CD14-positive monocyte (primary cell): ENCODE data around the gene OR2T33. TPM values are rescaled to one million over a fixed set of nuclear protein-coding genes. Genes with fewer than 3 reads are reported as not detected.

Experiments
- DNase-seq, 3 donors: peaks; one replicate each; pipeline ENCODE4 v3.0.0-alpha.2; 2011 to 2022
- H2AFZ ChIP-seq: 2 replicates; pipeline ENCODE4 v1.6.0; 2012; ENCODE audit warnings: mild to moderate bottlenecking, low read depth, low read length, inconsistent platforms; ENCODE audit not compliant: insufficient read depth, poor library complexity, severe bottlenecking
- H3K27ac ChIP-seq, 2 donors: 1 replicate in 1 of 2; 2 replicates in 1 of 2; pipeline ENCODE4 v1.5.1; 2012 to 2013; ENCODE audit warnings: low read length in 2 of 2, control low read depth in 1 of 2, inconsistent platforms in 1 of 2, low read depth in 1 of 2, mild to moderate bottlenecking in 1 of 2
- H3K27me3 ChIP-seq, 2 donors: one replicate each; pipeline versions ENCODE4 v1.6.0 to v1.6.1; 2011 to 2013; ENCODE audit warnings: low read length in 2 of 2; ENCODE audit not compliant: control insufficient read depth in 2 of 2, insufficient read depth in 2 of 2
- H3K36me3 ChIP-seq, 2 donors: replicated peaks in 1 of 2; 1 replicate in 1 of 2; 2 replicates in 1 of 2; pipeline versions ENCODE4 v1.5.1 to v1.6.1; 2012 to 2013; ENCODE audit warnings: low read length in 2 of 2, control low read depth in 1 of 2, inconsistent platforms in 1 of 2, mild to moderate bottlenecking in 1 of 2; ENCODE audit not compliant: insufficient read depth in 2 of 2, control insufficient read depth in 1 of 2
- H3K4me1 ChIP-seq, 2 donors: 1 replicate in 1 of 2; 2 replicates in 1 of 2; pipeline versions ENCODE4 v1.5.1 to v1.6.1; 2012 to 2013; ENCODE audit warnings: low read length in 2 of 2, control low read depth in 1 of 2, inconsistent platforms in 1 of 2, mild to moderate bottlenecking in 1 of 2, moderate library complexity in 1 of 2; ENCODE audit not compliant: insufficient read depth in 2 of 2, control insufficient read depth in 1 of 2
- H3K4me2 ChIP-seq: replicated peaks from 2 replicates; pipeline ENCODE3; 2012; ENCODE audit warnings: low read length, moderate library complexity, mild to moderate bottlenecking; ENCODE audit not compliant: poor library complexity, severe bottlenecking; ENCODE audit errors: extremely low read depth
- H3K4me3 ChIP-seq, 3 experiments: fragments of 200-600 bp in 1 of 3; sonication (generic) in 1 of 3; replicated peaks in 1 of 3; 1 replicate in 2 of 3; 2 replicates in 1 of 3; pipeline ENCODE4 v1.5.1; 2011 to 2013; ENCODE audit warnings: low read length in 3 of 3, mild to moderate bottlenecking in 3 of 3, control low read depth in 2 of 3, low read depth in 2 of 3, inconsistent platforms in 1 of 3, moderate library complexity in 1 of 3
- H3K79me2 ChIP-seq: 2 replicates; pipeline ENCODE4 v1.6.0; 2012; ENCODE audit warnings: mild to moderate bottlenecking, control low read depth, inconsistent platforms, low read length, moderate library complexity; ENCODE audit not compliant: insufficient read depth
- H3K9ac ChIP-seq: 2 replicates; pipeline ENCODE4 v1.6.0; 2017; ENCODE audit warnings: low read length, mild to moderate bottlenecking; ENCODE audit not compliant: insufficient read depth, poor library complexity, severe bottlenecking
- H3K9me3 ChIP-seq, 2 donors: replicated peaks in 1 of 2; 1 replicate in 1 of 2; 2 replicates in 1 of 2; pipeline versions ENCODE4 v1.5.1 to v1.6.1; 2012 to 2013; ENCODE audit warnings: low read length in 2 of 2, control low read depth in 1 of 2; ENCODE audit not compliant: control insufficient read depth in 1 of 2, insufficient read depth in 1 of 2
- H4K20me1 ChIP-seq: 2 replicates; pipeline ENCODE4 v1.6.0; 2012; ENCODE audit warnings: mild to moderate bottlenecking, low read length, control low read depth, moderate library complexity; ENCODE audit not compliant: insufficient read depth
- H3K27ac Mint-ChIP-seq, 7 donors: one replicate each; pipeline ENCODE4 v1.8.0; 2020; ENCODE audit warnings: mild to moderate bottlenecking in 7 of 7, mixed read lengths in 7 of 7, moderate library complexity in 6 of 7, inconsistent platforms in 2 of 7
- H3K27me3 Mint-ChIP-seq, 3 donors: one replicate each; pipeline ENCODE4 v1.8.0; 2021 to 2022; ENCODE audit warnings: low read depth in 3 of 3, mild to moderate bottlenecking in 3 of 3, mixed read lengths in 3 of 3, moderate library complexity in 3 of 3, inconsistent platforms in 1 of 3
- H3K36me3 Mint-ChIP-seq, 2 donors: one replicate each; pipeline ENCODE4 v1.8.0; 2020; ENCODE audit warnings: mixed read lengths in 2 of 2, inconsistent platforms in 1 of 2, mild to moderate bottlenecking in 1 of 2
- H3K4me1 Mint-ChIP-seq: one replicate; pipeline ENCODE4 v1.8.0; 2020; ENCODE audit warnings: mild to moderate bottlenecking, mixed read lengths
- H3K4me3 Mint-ChIP-seq, 2 donors: one replicate each; pipeline ENCODE4 v1.8.0; 2020; ENCODE audit warnings: mild to moderate bottlenecking in 2 of 2, mixed read lengths in 2 of 2, moderate library complexity in 1 of 2
- H3K9me3 Mint-ChIP-seq, 7 donors: one replicate each; pipeline ENCODE4 v1.8.0; 2020 to 2022; ENCODE audit warnings: mixed read lengths in 7 of 7, mild to moderate bottlenecking in 6 of 7, moderate library complexity in 6 of 7, inconsistent platforms in 2 of 7
- CTCF ChIP-seq: fragments of 200-600 bp; IDR thresholded peaks from one replicate; pipeline ENCODE4 v1.8.0; 2022; ENCODE audit warnings: antibody characterized with exemption, mild to moderate bottlenecking
- WGBS: methylation state at CpG from one replicate; pipeline ENCODE4 v1.1.5; 2013; ENCODE audit warnings: missing lambda C conversion rate; ENCODE audit not compliant: insufficient coverage; 5-methylcytosine and 5-hydroxymethylcytosine counted together
- intact Hi-C, 2 donors: fragments of 100-400 bp; cut with micrococcal nuclease; formaldehyde crosslinking; loops; one replicate each; pipeline versions ENCODE4 v1.15.0 to v1.15.1; 2023
- polyA plus RNA-seq, 3 donors: library from polyadenylated mRNA; depleted of rRNA in 1 of 3; unstranded in 2 of 3; stranded (reverse) in 1 of 3; fragments of 300-500 nt in 2 of 3; fragments of >200 nt in 1 of 3; fragmentation: Illumina TruSeq in 2 of 3; gene quantifications; 1 replicate in 2 of 3; 2 replicates in 1 of 3; pipeline ENCODE4 v1.2.3, GENCODE V29; 2012 to 2021

The OR2T33 gene
- polyA plus RNA-seq, 3 donors, result not detected

GRCh38 chr1:248225537-248225936 lies 52.2 kb downstream of the OR2T33 start:
- Mint-ChIP-seq H3K27me3 (peaks cover 0 to 3% (median 0%) of the 10 kb centered on the region in 3 donors), H3K4me1 (no peaks in the 10 kb centered on the region), H3K36me3 (no peaks in the 10 kb centered on the region), H3K4me3 (no peak overlapping the region), H3K9me3 (peaks cover 2 to 18% (median 10%) of the 10 kb centered on the region in 7 donors), H3K27ac (no peak overlapping the region)
- no peak overlapping the region for H3K4me3 ChIP-seq
- H3K27me3 ChIP-seq, result no peaks in the 10 kb centered on the region
- H3K9ac ChIP-seq, result no peak overlapping the region
- H3K27ac ChIP-seq, result no peak overlapping the region
- WGBS, result no CpG with 5 or more reads among the region's 1 CpG
- intact Hi-C loops, result no loop called here
- no peak overlapping the region for H2AFZ ChIP-seq
- no peaks in the 10 kb centered on the region for H3K4me1 ChIP-seq
- H3K9me3 ChIP-seq, result peaks cover 6 to 13% of the 10 kb centered on the region in 2 donors
- no peak for TF ChIP-seq CTCF
- no peak for DNase-seq
- H3K4me2 ChIP-seq, result no peak overlapping the region
- no peaks in the 10 kb centered on the region for H3K79me2 ChIP-seq
- H3K36me3 ChIP-seq, result no peaks in the 10 kb centered on the region
- H4K20me1 ChIP-seq, result no peaks in the 10 kb centered on the region

Other genes starting within 250 kb of the OR2T33 start
- under 1 TPM in 1 of 3 donors, not detected in 2; 0.05 TPM for gene OR2L2, start 247.9 kb downstream of the OR2T33 start, polyA plus RNA-seq
- gene OR2L3, start 231.1 kb downstream of the OR2T33 start, polyA plus RNA-seq, result not detected
- gene OR2L13, start 182.8 kb downstream of the OR2T33 start, polyA plus RNA-seq, result not detected
- gene OR2M5, start 132.8 kb downstream of the OR2T33 start, polyA plus RNA-seq, result not detected
- not detected for gene OR2M2, start 103.2 kb downstream of the OR2T33 start, polyA plus RNA-seq
- gene OR2M3, start 80.7 kb downstream of the OR2T33 start, polyA plus RNA-seq, result not detected
- gene OR2M4, start 46.6 kb downstream of the OR2T33 start, polyA plus RNA-seq, result not detected
- gene OR2T12, start 25.4 kb upstream of the OR2T33 start, polyA plus RNA-seq, result not detected
- not detected for gene OR2M7, start 46.6 kb upstream of the OR2T33 start, polyA plus RNA-seq
- not detected for gene OR14C36, start 70.8 kb upstream of the OR2T33 start, polyA plus RNA-seq
- gene OR2T4, start 83.7 kb upstream of the OR2T33 start, polyA plus RNA-seq, result not detected
- gene OR2T6, start 97.8 kb upstream of the OR2T33 start, polyA plus RNA-seq, result not detected
- gene OR2T1, start 125.1 kb upstream of the OR2T33 start, polyA plus RNA-seq, result not detected
- not detected for gene OR2T2, start 167.7 kb upstream of the OR2T33 start, polyA plus RNA-seq
- gene OR2T3, start 195.4 kb upstream of the OR2T33 start, polyA plus RNA-seq, result under 1 TPM in 1 of 3 donors, not detected in 2; 0.08 TPM
- not detected for gene OR2T5, start 210.6 kb upstream of the OR2T33 start, polyA plus RNA-seq
- not detected for gene OR2G6, start 230.1 kb upstream of the OR2T33 start, polyA plus RNA-seq